Lower leg skin (tissue), 3 donors: Measurements from ENCODE around the gene GP5.

ENCODE experiments used
- POLR2A ChIP-seq, 2 donors: fragments of 450-650 bp; IDR thresholded peaks; one replicate each; pipeline ENCODE4 v1.6.1; 2016 to 2017; ENCODE audit warnings: antibody characterized with exemption in 2 of 2, mild to moderate bottlenecking in 1 of 2, moderate library complexity in 1 of 2
- TF ChIP-seq, protein P1 (sequence below), 3 donors: fragments of 450-650 bp; IDR thresholded peaks; one replicate each; pipeline ENCODE4 v1.5.1; 2016; ENCODE audit warnings: antibody characterized with exemption in 3 of 3, mild to moderate bottlenecking in 3 of 3, moderate library complexity in 2 of 3

DNA sequence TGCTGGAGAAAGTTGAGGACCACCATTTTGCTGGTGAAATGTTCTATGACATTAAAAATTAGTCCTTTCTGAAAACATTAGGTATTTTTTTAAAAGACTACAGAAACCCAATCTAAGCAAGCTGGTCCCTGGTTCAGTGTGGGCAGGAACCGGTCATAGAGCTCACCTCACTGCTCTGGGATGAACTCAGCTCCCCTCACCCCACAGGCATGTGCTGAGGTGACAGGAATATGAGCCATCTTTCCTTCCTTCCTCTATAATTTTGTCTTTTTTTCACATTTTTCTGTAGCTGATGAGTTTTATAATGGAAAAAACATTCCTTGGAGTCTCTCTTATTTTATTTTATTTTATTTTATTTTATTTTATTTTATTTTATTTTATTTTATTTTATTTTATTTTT is 21.4 kb downstream of the GP5 start:
- TF ChIP-seq, protein P1, sequence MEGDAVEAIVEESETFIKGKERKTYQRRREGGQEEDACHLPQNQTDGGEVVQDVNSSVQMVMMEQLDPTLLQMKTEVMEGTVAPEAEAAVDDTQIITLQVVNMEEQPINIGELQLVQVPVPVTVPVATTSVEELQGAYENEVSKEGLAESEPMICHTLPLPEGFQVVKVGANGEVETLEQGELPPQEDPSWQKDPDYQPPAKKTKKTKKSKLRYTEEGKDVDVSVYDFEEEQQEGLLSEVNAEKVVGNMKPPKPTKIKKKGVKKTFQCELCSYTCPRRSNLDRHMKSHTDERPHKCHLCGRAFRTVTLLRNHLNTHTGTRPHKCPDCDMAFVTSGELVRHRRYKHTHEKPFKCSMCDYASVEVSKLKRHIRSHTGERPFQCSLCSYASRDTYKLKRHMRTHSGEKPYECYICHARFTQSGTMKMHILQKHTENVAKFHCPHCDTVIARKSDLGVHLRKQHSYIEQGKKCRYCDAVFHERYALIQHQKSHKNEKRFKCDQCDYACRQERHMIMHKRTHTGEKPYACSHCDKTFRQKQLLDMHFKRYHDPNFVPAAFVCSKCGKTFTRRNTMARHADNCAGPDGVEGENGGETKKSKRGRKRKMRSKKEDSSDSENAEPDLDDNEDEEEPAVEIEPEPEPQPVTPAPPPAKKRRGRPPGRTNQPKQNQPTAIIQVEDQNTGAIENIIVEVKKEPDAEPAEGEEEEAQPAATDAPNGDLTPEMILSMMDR (IDR thresholded peaks at IDR 0.05): no peak
- no peak for TF ChIP-seq POLR2A (IDR thresholded peaks at IDR 0.05)
